H54 (cell line): ENCODE data around the gene PRDX5.

ENCODE experiments used
- DNase-seq: peaks from one replicate; pipeline ENCODE4 v3.0.0; 2011; ENCODE audit warnings: low spot score, mixed read lengths; ENCODE audit not compliant: insufficient read length
- FAIRE-seq: peaks from 3 replicates; lab custom pipeline; 2011; peaks lifted over from hg19 to GRCh38; lab: Jason Lieb, UNC
- POLR2A ChIP-seq: IDR thresholded peaks from 2 replicates; pipeline ENCODE4 v1.6.1; 2011; ENCODE audit warnings: low read depth, mild to moderate bottlenecking, low read length

PRDX5 gene

GRCh38 chr11:64284962-64285884 lies 32.7 kb upstream of the PRDX5 start, which contains the start of gene GPR137:
GPR137 (plus strand) TSS chr11:64285848; CDS start chr11:64286525, 677 bp downstream.
- FAIRE-seq (no peak), DNase-seq (peak; percentile 87)
- TF ChIP-seq POLR2A, result peak; percentile 55

- FAIRE-seq, result no peak
- no peak for TF ChIP-seq POLR2A
- DNase-seq, result no peak
Observed at GRCh38 chr11:64285885-64286800, 31.8 kb upstream of the PRDX5 start.

GRCh38 chr11:64286801-64287159 lies 31.1 kb upstream of the PRDX5 start:
- no peak for FAIRE-seq
- DNase-seq, result no peak
- TF ChIP-seq POLR2A, result no peak

- DNase-seq (no peak), FAIRE-seq (no peak)
- no peak for TF ChIP-seq POLR2A
Observed at GRCh38 chr11:64287676-64288352, 30.1 kb upstream of the PRDX5 start.

GRCh38 chr11:64288353-64288750 lies 29.6 kb upstream of the PRDX5 start:
- DNase-seq, result no peak
- no peak for FAIRE-seq
- TF ChIP-seq POLR2A, result no peak

GRCh38 chr11:64289002-64289564 lies 28.8 kb upstream of the PRDX5 start:
- TF ChIP-seq POLR2A, result no peak
- DNase-seq (no peak), FAIRE-seq (no peak)

GRCh38 chr11:64290352-64291261 lies 27.3 kb upstream of the PRDX5 start:
- DNase-seq (no peak), FAIRE-seq (no peak)
- TF ChIP-seq POLR2A, result no peak

- DNase-seq, result no peak
- no peak for TF ChIP-seq POLR2A
- FAIRE-seq, result no peak
Observed at GRCh38 chr11:64291262-64291751, 26.6 kb upstream of the PRDX5 start, which contains the start of gene KCNK4. KCNK4 (plus strand) TSS chr11:64291302; CDS start chr11:64293019, 1,717 bp downstream.

- no peak for FAIRE-seq
- DNase-seq, result no peak
Observed at GRCh38 chr11:64291752-64292459, 26.0 kb upstream of the PRDX5 start.

GRCh38 chr11:64292460-64293254 lies 25.3 kb upstream of the PRDX5 start:
- FAIRE-seq (no peak), DNase-seq (no peak)
- no peak for TF ChIP-seq POLR2A

More at GRCh38 chr11:64291752-64292459, 26.0 kb upstream of the PRDX5 start:
- no peak for TF ChIP-seq POLR2A

GRCh38 chr11:64294774-64295173 lies 23.1 kb upstream of the PRDX5 start:
- no peak for TF ChIP-seq POLR2A
- DNase-seq, result no peak
- FAIRE-seq, result no peak
